SK-N-SH treated with all-trans-retinoic acid at 6 μM for 48 hours (cell line): ENCODE measurements around the gene AGAP2.

Experiments used
- ARNTL ChIP-seq: fragments of 450-650 bp; formaldehyde crosslinking; IDR thresholded peaks from 2 replicates; pipeline ENCODE4 v1.5.0; 2020; ENCODE audit warnings: low read depth, mild to moderate bottlenecking, moderate library complexity, borderline replicate concordance
- ESRRG ChIP-seq: fragments of 250-450 bp; sonication (Bioruptor Pico); IDR thresholded peaks from 2 replicates; pipeline ENCODE4 v1.6.1; 2021; ENCODE audit warnings: mild to moderate bottlenecking
- ISL1 ChIP-seq: fragments of 250-450 bp; sonication (Bioruptor Pico); IDR thresholded peaks from 2 replicates; pipeline ENCODE4 v2.1.2; 2022; ENCODE audit warnings: mild to moderate bottlenecking, moderate library complexity
- OSR1 ChIP-seq: fragments of 250-450 bp; sonication (Bioruptor Pico); IDR thresholded peaks from 2 replicates; pipeline ENCODE4 v1.8.0; 2022; ENCODE audit warnings: moderate library complexity, mild to moderate bottlenecking, inconsistent platforms
- SNAI2 ChIP-seq: fragments of 250-450 bp; sonication (Bioruptor Pico); IDR thresholded peaks from 2 replicates; pipeline ENCODE4 v1.5.0; 2020; ENCODE audit warnings: mild to moderate bottlenecking, moderate library complexity
- ZC3H10 ChIP-seq: fragments of 250-450 bp; sonication (Bioruptor Pico); IDR thresholded peaks from 2 replicates; pipeline ENCODE4 v1.5.1; 2021; ENCODE audit warnings: mild to moderate bottlenecking, moderate library complexity
- ZFP3 ChIP-seq: fragments of 250-450 bp; sonication (Bioruptor Pico); IDR thresholded peaks from 2 replicates; pipeline ENCODE4 v1.5.0; 2020; ENCODE audit warnings: mild to moderate bottlenecking, moderate library complexity
- ZNF8 ChIP-seq: fragments of 450-650 bp; formaldehyde crosslinking; IDR thresholded peaks from 2 replicates; pipeline ENCODE4 v1.5.0; 2020; ENCODE audit warnings: mild to moderate bottlenecking, moderate library complexity
- TF ChIP-seq, protein P1 (sequence below): fragments of 250-450 bp; sonication (Bioruptor Pico); IDR thresholded peaks from 2 replicates; pipeline ENCODE4 v1.8.0; 2021; ENCODE audit warnings: low read depth, mild to moderate bottlenecking, moderate library complexity, borderline replicate concordance
- TF ChIP-seq, protein P2 (sequence below): fragments of 250-450 bp; sonication (Bioruptor Pico); IDR thresholded peaks from 2 replicates; pipeline ENCODE4 v1.5.1; 2020; ENCODE audit warnings: low read depth, mild to moderate bottlenecking, moderate library complexity

DNA sequence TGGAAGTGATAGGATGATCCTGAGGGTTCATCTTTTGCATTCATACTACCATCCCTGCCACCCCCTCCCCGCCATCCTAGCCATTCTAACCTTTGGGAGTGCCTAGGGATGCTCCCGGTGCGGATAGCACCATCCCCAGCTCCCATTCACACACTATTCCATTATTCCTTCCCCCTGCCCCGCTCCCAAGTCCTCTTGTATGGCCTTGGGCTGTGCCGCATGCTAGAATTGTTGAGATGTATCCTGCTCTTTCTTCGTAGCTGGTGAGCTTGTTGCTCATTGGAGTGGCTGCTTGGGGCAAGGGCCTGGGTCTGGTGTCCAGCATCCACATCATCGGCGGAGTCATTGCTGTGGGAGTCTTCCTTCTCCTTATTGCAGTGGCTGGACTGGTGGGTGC, 6.9 kb upstream of the AGAP2 start:
- TF ChIP-seq SNAI2 (CRISPR knock-in tag): no peak
- TF ChIP-seq, protein P1, sequence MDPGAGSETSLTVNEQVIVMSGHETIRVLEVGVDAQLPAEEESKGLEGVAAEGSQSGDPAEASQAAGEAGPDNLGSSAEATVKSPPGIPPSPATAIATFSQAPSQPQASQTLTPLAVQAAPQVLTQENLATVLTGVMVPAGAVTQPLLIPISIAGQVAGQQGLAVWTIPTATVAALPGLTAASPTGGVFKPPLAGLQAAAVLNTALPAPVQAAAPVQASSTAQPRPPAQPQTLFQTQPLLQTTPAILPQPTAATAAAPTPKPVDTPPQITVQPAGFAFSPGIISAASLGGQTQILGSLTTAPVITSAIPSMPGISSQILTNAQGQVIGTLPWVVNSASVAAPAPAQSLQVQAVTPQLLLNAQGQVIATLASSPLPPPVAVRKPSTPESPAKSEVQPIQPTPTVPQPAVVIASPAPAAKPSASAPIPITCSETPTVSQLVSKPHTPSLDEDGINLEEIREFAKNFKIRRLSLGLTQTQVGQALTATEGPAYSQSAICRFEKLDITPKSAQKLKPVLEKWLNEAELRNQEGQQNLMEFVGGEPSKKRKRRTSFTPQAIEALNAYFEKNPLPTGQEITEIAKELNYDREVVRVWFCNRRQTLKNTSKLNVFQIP (CRISPR knock-in tag): no peak
- no peak for TF ChIP-seq ESRRG
- no peak for TF ChIP-seq OSR1 (CRISPR knock-in tag)
- no peak for TF ChIP-seq ARNTL (CRISPR knock-in tag)
- no peak for TF ChIP-seq ISL1 (CRISPR knock-in tag)
- no peak for TF ChIP-seq ZFP3 (CRISPR knock-in tag)
- TF ChIP-seq ZNF8: no peak
- TF ChIP-seq, protein P2, sequence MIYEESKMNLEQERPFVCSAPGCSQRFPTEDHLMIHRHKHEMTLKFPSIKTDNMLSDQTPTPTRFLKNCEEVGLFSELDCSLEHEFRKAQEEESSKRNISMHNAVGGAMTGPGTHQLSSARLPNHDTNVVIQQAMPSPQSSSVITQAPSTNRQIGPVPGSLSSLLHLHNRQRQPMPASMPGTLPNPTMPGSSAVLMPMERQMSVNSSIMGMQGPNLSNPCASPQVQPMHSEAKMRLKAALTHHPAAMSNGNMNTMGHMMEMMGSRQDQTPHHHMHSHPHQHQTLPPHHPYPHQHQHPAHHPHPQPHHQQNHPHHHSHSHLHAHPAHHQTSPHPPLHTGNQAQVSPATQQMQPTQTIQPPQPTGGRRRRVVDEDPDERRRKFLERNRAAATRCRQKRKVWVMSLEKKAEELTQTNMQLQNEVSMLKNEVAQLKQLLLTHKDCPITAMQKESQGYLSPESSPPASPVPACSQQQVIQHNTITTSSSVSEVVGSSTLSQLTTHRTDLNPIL (CRISPR knock-in tag): no peak
- TF ChIP-seq ZC3H10 (CRISPR knock-in tag): no peak
